Subcutaneous abdominal adipose tissue (tissue), 5 donors: Measurements from ENCODE around the gene DGKZ.
A peak's percentile ranks its signal among the peaks of the same experiment; 100 is the strongest.

Experiments
- H3K27ac ChIP-seq: one replicate; pipeline ENCODE4 v1.7.0; 2013; ENCODE audit warnings: low read depth, mild to moderate bottlenecking, inconsistent platforms, low read length, moderate library complexity
- H3K27me3 ChIP-seq, 5 donors: one replicate each; pipeline ENCODE4 v1.7.0; 2013; ENCODE audit warnings: low read length in 5 of 5, inconsistent platforms in 1 of 5; ENCODE audit not compliant: control insufficient read depth in 5 of 5, insufficient read depth in 4 of 5
- H3K36me3 ChIP-seq, 5 donors: one replicate each; pipeline ENCODE4 v1.7.0; 2013; ENCODE audit warnings: low read length in 5 of 5; ENCODE audit not compliant: control insufficient read depth in 5 of 5, insufficient read depth in 5 of 5
- H3K4me1 ChIP-seq, 5 donors: one replicate each; pipeline ENCODE4 v1.7.0; 2013; ENCODE audit warnings: low read length in 5 of 5, mild to moderate bottlenecking in 3 of 5, moderate library complexity in 1 of 5; ENCODE audit not compliant: control insufficient read depth in 5 of 5, insufficient read depth in 5 of 5
- H3K4me3 ChIP-seq, 5 donors: one replicate each; pipeline ENCODE4 v1.7.0; 2013; ENCODE audit warnings: low read length in 5 of 5, low read depth in 1 of 5
- H3K9ac ChIP-seq, 5 donors: one replicate each; pipeline ENCODE4 v1.7.0; 2013; ENCODE audit warnings: low read length in 5 of 5, mild to moderate bottlenecking in 4 of 5, moderate library complexity in 3 of 5
- H3K9me3 ChIP-seq, 5 donors: one replicate each; pipeline ENCODE4 v1.7.0; 2013; ENCODE audit warnings: low read length in 5 of 5; ENCODE audit not compliant: control insufficient read depth in 5 of 5
- donor health status: healthy.
- donor health status: healthy.
- donor health status: healthy.
- donor health status: healthy.
- donor health status: healthy.

The DGKZ gene

DNA sequence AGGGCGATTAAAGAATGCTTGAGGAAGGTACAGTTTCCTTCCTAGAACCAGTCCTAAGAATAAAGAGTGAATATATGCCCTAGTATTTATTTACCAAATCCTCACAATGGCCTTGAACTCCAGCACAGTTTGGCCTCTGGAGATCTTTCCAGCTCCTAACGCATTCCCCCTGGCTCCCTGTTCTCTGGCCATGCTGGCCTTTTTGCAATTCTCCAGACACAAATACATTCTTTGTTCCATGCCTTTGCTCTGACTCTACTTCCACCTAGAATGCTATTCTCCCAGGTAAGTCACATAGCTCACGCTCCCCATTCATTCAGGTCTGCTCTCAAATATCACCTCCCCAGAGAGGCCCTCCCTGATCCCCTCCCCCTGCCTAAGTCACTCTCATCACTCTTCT lies 3.7 kb upstream of the DGKZ start:
- Histone ChIP-seq H3K36me3 (no peaks in the 10 kb centered on the region), H3K4me1 (peaks cover 17 to 94% (median 92%) of the 10 kb centered on the region in 5 donors), H3K27ac (peak overlapping the region; percentile 72), H3K9ac (peak overlapping the region in 3 of 5 donors; percentile 30 to 52 (median 33)), H3K27me3 (no peaks in the 10 kb centered on the region), H3K4me3 (peak overlapping the region in 1 of 5 donors; percentile 31), H3K9me3 (no peaks in the 10 kb centered on the region)

GRCh38 chr11:46345131-46345597 lies 2.1 kb upstream of the DGKZ start:
- no peaks in the 10 kb centered on the region for H3K27me3 ChIP-seq
- peak overlapping the region; percentile 61 to 81 (median 74) for H3K4me3 ChIP-seq
- peak overlapping the region; percentile 62 for H3K27ac ChIP-seq
- no peaks in the 10 kb centered on the region for H3K36me3 ChIP-seq
- H3K9ac ChIP-seq: peak overlapping the region in 3 of 5 donors; percentile 68 to 91 (median 70)
- peaks cover 17 to 88% (median 86%) of the 10 kb centered on the region in 5 donors for H3K4me1 ChIP-seq
- no peaks in the 10 kb centered on the region for H3K9me3 ChIP-seq

GRCh38 chr11:46345881-46346484 lies 1.3 kb upstream of the DGKZ start:
- H3K27ac ChIP-seq: peak overlapping the region; percentile 62
- H3K36me3 ChIP-seq: peaks cover 0 to 3% (median 0%) of the 10 kb centered on the region in 5 donors
- peak overlapping the region in 3 of 5 donors; percentile 68 to 91 (median 70) for H3K9ac ChIP-seq
- peak overlapping the region; percentile 61 to 81 (median 74) for H3K4me3 ChIP-seq
- H3K4me1 ChIP-seq: peaks cover 17 to 83% (median 81%) of the 10 kb centered on the region in 5 donors
- no peaks in the 10 kb centered on the region for H3K27me3 ChIP-seq
- no peaks in the 10 kb centered on the region for H3K9me3 ChIP-seq

DNA sequence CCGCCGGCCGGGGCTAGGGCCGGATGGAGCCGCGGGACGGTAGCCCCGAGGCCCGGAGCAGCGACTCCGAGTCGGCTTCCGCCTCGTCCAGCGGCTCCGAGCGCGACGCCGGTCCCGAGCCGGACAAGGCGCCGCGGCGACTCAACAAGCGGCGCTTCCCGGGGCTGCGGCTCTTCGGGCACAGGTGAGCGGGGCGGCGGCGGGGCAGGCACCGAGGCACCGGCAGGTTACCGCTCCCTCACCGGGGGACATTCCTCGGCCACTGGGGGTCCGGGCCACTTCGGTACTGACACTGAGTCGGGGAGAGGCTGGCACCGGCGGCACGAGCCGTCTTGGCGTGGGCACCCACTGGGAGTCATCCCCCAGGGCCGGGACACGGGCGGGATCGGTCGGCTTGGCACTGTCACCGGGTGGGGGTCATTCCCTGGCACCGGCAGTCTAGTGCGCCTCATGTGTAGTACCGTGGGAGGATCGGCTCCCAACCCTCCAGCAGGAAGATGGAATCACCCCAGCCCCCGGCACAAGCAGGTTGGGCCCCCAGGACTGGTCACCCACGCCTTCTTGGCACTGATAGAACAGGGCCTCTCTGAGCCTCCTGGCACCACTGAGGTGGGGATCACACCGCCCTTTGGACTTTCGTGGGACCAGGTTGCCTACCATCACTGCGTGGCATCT lies 511 bp downstream of the DGKZ start:
- peaks cover 0 to 4% (median 0%) of the 10 kb centered on the region in 5 donors for H3K36me3 ChIP-seq
- no peaks in the 10 kb centered on the region for H3K9me3 ChIP-seq
- no peaks in the 10 kb centered on the region for H3K27me3 ChIP-seq
- peak overlapping the region; percentile 30 for H3K27ac ChIP-seq
- peak overlapping the region; percentile 74 to 90 (median 83) for H3K4me3 ChIP-seq
- peak overlapping the region in 4 of 5 donors; percentile 69 to 89 (median 76) for H3K9ac ChIP-seq
- peaks cover 15 to 85% (median 81%) of the 10 kb centered on the region in 5 donors for H3K4me1 ChIP-seq

GRCh38 chr11:46348566-46349401 lies 1.5 kb downstream of the DGKZ start:
- peak overlapping the region in 3 of 5 donors; percentile 76 to 89 (median 77) for H3K9ac ChIP-seq
- no peak overlapping the region for H3K27ac ChIP-seq

GRCh38 chr11:46350695-46351094 lies 3.4 kb downstream of the DGKZ start:
- H3K27ac ChIP-seq: no peak overlapping the region
- H3K36me3 ChIP-seq: peaks cover 0 to 12% (median 6%) of the 10 kb centered on the region in 5 donors
- peak overlapping the region in 1 of 5 donors; percentile 35 for H3K9ac ChIP-seq
- H3K4me1 ChIP-seq: peaks cover 12 to 64% (median 60%) of the 10 kb centered on the region in 5 donors
- H3K9me3 ChIP-seq: no peaks in the 10 kb centered on the region
- no peak overlapping the region for H3K4me3 ChIP-seq
- no peaks in the 10 kb centered on the region for H3K27me3 ChIP-seq

More at GRCh38 chr11:46348566-46349401, 1.5 kb downstream of the DGKZ start:
- Histone ChIP-seq H3K4me3 (peak overlapping the region; percentile 74 to 90 (median 83)), H3K4me1 (peaks cover 12 to 80% (median 77%) of the 10 kb centered on the region in 5 donors), H3K9me3 (no peaks in the 10 kb centered on the region), H3K36me3 (peaks cover 0 to 6% (median 4%) of the 10 kb centered on the region in 5 donors), H3K27me3 (no peaks in the 10 kb centered on the region)

DNA sequence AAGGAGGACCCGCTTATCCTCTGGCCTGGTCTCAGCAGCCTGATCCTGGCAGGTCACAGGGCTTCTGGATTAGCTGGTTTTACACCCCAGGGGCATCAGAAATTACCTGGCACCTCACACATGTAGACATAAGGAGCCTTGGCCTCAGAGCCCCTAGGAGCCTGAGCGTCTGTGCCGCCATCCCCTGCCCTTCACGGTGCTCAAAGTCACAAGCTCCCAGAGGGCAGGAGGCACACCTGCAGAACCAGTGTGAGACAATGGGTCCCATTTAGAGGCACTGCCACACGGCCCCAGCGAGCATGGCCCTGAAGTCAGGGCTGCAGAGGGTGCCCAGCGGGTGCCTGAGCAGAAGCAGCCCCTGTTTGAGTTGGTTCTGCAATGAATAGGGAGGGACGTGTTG lies 3.9 kb downstream of the DGKZ start:
- H3K4me3 ChIP-seq: no peak overlapping the region
- peak overlapping the region; percentile 30 for H3K27ac ChIP-seq
- H3K27me3 ChIP-seq: no peaks in the 10 kb centered on the region
- H3K9me3 ChIP-seq: no peaks in the 10 kb centered on the region
- H3K9ac ChIP-seq: peak overlapping the region in 2 of 5 donors; percentile 46 to 52
- H3K4me1 ChIP-seq: peaks cover 12 to 61% (median 56%) of the 10 kb centered on the region in 5 donors
- peaks cover 0 to 14% (median 6%) of the 10 kb centered on the region in 5 donors for H3K36me3 ChIP-seq

DNA sequence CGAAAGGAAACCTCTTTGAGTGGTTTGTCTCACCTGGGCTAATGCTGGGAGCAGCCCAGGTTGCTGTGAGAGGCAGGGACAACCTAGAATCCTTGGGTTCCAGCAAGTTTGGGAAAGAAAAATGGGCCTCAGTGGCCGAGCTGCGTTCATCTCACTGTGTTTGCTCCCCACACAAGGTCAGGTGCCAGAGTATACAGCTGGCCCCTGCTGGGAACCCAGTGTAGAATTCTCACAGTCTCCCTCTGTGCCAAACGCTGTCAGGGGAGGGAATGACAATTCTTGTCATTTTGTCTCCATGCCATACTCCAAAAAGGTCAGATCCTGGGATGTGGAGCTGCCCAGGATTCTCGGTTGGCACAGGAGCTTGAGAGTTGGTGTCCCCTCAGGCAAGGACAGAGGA lies 4.3 kb downstream of the DGKZ start:
- Histone ChIP-seq H3K4me1 (peaks cover 9 to 58% (median 51%) of the 10 kb centered on the region in 5 donors), H3K27me3 (no peaks in the 10 kb centered on the region), H3K4me3 (peak overlapping the region in 2 of 5 donors; percentile 17 to 31), H3K9me3 (no peaks in the 10 kb centered on the region), H3K27ac (peak overlapping the region; percentile 30), H3K9ac (peak overlapping the region in 3 of 5 donors; percentile 17 to 52 (median 46)), H3K36me3 (peaks cover 0 to 19% (median 10%) of the 10 kb centered on the region in 5 donors)

DNA sequence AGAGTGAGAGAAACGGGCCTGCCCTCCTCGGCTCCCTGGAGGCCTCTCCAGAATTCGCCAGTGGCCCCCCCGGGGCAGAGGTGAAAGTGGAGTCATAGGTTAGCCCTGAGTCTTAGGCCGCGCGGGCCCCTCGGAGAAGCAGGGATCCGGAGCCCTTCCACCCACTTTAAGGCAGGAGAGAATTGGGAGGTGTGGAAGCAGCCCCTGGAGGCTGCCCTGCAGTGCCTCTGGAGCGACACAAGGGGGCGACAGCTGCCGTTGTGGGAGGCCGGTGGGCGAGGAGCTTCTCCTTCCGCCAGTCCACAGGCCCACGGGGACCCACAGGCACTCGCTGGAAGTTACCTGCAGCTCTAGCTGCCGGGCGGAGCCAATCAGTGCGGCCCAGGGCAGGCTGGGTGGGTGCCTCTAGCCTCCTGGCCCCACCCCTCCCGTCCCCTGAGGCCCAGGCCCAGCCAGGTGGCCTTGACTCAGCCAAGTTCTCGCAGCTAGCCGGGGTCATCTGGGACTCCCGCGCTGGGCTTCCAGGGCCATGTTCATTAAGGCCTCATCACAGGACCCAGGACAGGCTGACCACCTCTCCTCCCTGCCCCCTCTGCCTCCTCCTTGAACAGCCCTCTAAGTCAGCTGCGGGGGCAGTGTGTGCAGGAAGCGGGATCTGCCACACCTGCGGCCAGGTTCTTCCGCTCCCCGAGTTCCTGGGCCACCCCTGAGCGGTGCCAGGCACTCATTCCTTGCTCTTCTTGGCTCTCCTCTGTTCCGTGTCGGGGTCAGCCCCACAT lies 5.0 kb downstream of the DGKZ start:
- H3K36me3 ChIP-seq: peaks cover 0 to 19% (median 12%) of the 10 kb centered on the region in 5 donors
- no peaks in the 10 kb centered on the region for H3K27me3 ChIP-seq
- peak overlapping the region; percentile 30 for H3K27ac ChIP-seq
- no peaks in the 10 kb centered on the region for H3K9me3 ChIP-seq
- peaks cover 6 to 54% (median 46%) of the 10 kb centered on the region in 5 donors for H3K4me1 ChIP-seq
- peak overlapping the region in 3 of 5 donors; percentile 6 to 31 (median 17) for H3K4me3 ChIP-seq
- peak overlapping the region in 3 of 5 donors; percentile 17 to 57 (median 46) for H3K9ac ChIP-seq
